GM20000 (cell line): ENCODE data around the gene BZW1.

Experiments used
- DNase-seq: peaks from one replicate; pipeline ENCODE4 v3.0.0; 2012; ENCODE audit warnings: low spot score
- TF ChIP-seq, protein P1 (sequence below): IDR thresholded peaks from 2 replicates; pipeline ENCODE4 v1.5.1; 2012; ENCODE audit warnings: mild to moderate bottlenecking, control low read depth; ENCODE audit errors: extremely low read depth, missing control alignments

Gene BZW1

DNA sequence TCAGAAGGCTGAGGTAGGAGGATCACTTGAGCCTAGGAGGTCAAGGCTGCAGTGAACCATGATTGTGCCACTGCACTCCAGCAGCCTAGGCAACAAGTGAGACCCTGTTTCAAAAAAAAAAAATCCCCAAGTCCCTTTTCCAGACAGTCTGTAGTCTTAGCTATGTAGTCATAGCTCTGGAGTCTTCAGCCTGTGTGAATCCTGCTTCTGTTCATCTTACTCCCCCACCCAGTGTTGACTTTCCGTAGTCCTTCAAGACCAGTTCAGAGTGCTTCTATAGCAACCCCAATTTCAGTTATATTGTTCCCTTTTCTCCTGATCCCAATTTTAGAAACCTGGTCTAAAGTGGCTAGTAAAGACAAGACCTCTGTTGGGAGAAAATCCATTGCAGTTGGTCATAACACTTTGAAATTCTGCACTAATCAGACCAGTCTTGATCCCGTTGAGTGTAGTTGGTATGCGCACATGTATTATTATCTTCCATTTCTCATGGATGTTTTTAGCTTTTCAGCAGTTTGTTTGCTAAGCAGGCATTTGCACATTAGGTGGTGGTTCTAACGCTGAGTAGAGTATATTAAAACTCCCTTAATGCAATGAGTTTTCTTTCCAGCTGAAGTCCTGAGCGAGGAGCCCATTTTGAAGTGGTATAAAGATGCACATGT, 9.0 kb downstream of the BZW1 start:
- DNase-seq, result no peak
- TF ChIP-seq, protein P1, sequence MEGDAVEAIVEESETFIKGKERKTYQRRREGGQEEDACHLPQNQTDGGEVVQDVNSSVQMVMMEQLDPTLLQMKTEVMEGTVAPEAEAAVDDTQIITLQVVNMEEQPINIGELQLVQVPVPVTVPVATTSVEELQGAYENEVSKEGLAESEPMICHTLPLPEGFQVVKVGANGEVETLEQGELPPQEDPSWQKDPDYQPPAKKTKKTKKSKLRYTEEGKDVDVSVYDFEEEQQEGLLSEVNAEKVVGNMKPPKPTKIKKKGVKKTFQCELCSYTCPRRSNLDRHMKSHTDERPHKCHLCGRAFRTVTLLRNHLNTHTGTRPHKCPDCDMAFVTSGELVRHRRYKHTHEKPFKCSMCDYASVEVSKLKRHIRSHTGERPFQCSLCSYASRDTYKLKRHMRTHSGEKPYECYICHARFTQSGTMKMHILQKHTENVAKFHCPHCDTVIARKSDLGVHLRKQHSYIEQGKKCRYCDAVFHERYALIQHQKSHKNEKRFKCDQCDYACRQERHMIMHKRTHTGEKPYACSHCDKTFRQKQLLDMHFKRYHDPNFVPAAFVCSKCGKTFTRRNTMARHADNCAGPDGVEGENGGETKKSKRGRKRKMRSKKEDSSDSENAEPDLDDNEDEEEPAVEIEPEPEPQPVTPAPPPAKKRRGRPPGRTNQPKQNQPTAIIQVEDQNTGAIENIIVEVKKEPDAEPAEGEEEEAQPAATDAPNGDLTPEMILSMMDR, result no peak

DNA sequence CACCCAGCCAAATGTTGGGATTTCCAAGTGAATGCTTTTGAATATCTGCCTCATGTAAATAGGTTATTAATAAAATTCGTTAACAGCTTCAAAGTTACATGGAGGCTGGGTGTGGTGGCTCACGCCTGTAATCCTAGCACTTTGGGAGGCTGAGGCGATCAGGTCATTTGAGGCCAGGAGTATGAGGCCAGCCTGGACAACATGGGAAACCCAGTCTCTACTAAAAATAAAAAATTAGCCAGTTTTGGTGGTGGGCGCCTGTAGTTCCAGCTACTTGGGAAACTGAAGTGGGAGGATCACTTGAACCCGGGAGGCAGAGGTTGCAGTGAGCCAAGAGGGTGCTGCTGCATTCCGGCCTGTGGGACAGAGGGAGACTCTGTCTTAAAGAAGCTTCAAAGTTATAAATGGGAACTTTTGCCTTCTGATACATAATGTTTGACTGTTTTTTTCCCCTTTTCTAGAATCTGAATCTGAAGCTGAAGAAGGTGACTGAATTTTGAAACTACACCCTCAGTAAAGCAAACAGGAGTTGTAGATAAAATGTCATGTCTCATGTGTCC, 10.1 kb downstream of the BZW1 start:
- TF ChIP-seq, protein P1, result no peak
- DNase-seq, result no peak

- TF ChIP-seq, protein P1, result no peak
- no peak for DNase-seq
These were observed 16.4 kb downstream of the BZW1 start for GRCh38 chr2:200828104-200828503.

GRCh38 chr2:200828572-200829257, 17.0 kb downstream of the BZW1 start:
- no peak for DNase-seq
- TF ChIP-seq, protein P1, result no peak

GRCh38 chr2:200829258-200829655, 17.5 kb downstream of the BZW1 start:
- no peak for DNase-seq
- TF ChIP-seq, protein P1, result no peak

GRCh38 chr2:200834701-200835100, 23.0 kb downstream of the BZW1 start:
- TF ChIP-seq, protein P1, result no peak
- DNase-seq, result no peak

GRCh38 chr2:200839513-200839912, 27.8 kb downstream of the BZW1 start:
- no peak for DNase-seq
- TF ChIP-seq, protein P1, result no peak
